NCI-H69 (cell line): ENCODE results near the gene DSCAM.
"Not testable (repeated sequence)": the region's sequence is repeated elsewhere in the genome, so short reads cannot be mapped to it uniquely, and the experiment has no call there.

ENCODE experiments used
- DNase-seq: peaks from one replicate; lab custom pipeline; 2025; lab: John Stamatoyannopoulos, UW

The DSCAM gene

GRCh38 chr21:40049031-40049930 lies 797.7 kb downstream of the DSCAM start:
- DNase-seq, result peak; percentile 70

- DNase-seq, result peak; percentile 35
Measured at GRCh38 chr21:40047993-40048730, 798.8 kb downstream of the DSCAM start.

GRCh38 chr21:40047211-40047610 lies 799.7 kb downstream of the DSCAM start:
- DNase-seq, result no peak

- no peak for DNase-seq
Measured at GRCh38 chr21:40043866-40044265, 803.1 kb downstream of the DSCAM start.

GRCh38 chr21:40043423-40043822 lies 803.5 kb downstream of the DSCAM start:
- DNase-seq, result peak; percentile 77

GRCh38 chr21:40041446-40041845 lies 805.5 kb downstream of the DSCAM start:
- DNase-seq, result no peak

- DNase-seq, result not testable (repeated sequence)
Measured at GRCh38 chr21:40033156-40033782, 813.7 kb downstream of the DSCAM start.

GRCh38 chr21:40029888-40030287 lies 817.1 kb downstream of the DSCAM start:
- no peak for DNase-seq

GRCh38 chr21:40028393-40028792 lies 818.6 kb downstream of the DSCAM start:
- DNase-seq, result not testable (repeated sequence)

- no peak for DNase-seq
Measured at GRCh38 chr21:40021558-40022351, 825.2 kb downstream of the DSCAM start.

- no peak for DNase-seq
Measured at GRCh38 chr21:40020651-40021050, 826.3 kb downstream of the DSCAM start.

GRCh38 chr21:40018871-40019475 lies 828.0 kb downstream of the DSCAM start:
- no peak for DNase-seq

GRCh38 chr21:40016667-40017066 lies 830.3 kb downstream of the DSCAM start:
- no peak for DNase-seq

GRCh38 chr21:40016234-40016633 lies 830.7 kb downstream of the DSCAM start:
- DNase-seq, result no peak

- no peak for DNase-seq
Measured at GRCh38 chr21:40015818-40016217, 831.1 kb downstream of the DSCAM start.

- no peak for DNase-seq
Measured at GRCh38 chr21:40014394-40014793, 832.6 kb downstream of the DSCAM start.

GRCh38 chr21:40013001-40013735 lies 833.8 kb downstream of the DSCAM start:
- DNase-seq, result no peak

GRCh38 chr21:40011371-40011770 lies 835.6 kb downstream of the DSCAM start:
- no peak for DNase-seq

GRCh38 chr21:40002978-40003377 lies 844.0 kb downstream of the DSCAM start:
- DNase-seq, result no peak

- DNase-seq, result no peak
Measured at GRCh38 chr21:39984286-39984991, 862.5 kb downstream of the DSCAM start.
